Endodermal cell (in vitro differentiated cells): ENCODE measurements around the gene RABGAP1L. TPM values are rescaled to one million over a fixed set of nuclear protein-coding genes. Genes with fewer than 3 reads are reported as not detected.

Experiments used
- DNase-seq: peaks from one replicate; pipeline ENCODE4 v3.0.0-alpha.2; 2017
- H3K27ac ChIP-seq: 2 replicates; pipeline ENCODE4 v1.5.1; 2013; ENCODE audit warnings: mild to moderate bottlenecking, low read depth, low read length, moderate library complexity
- H3K27me3 ChIP-seq: 2 replicates; pipeline ENCODE4 v1.6.1; 2013; ENCODE audit warnings: mild to moderate bottlenecking, low read length, moderate library complexity; ENCODE audit not compliant: insufficient read depth, control insufficient read depth, poor library complexity, severe bottlenecking
- H3K36me3 ChIP-seq: 2 replicates; pipeline ENCODE4 v1.7.0; 2013; ENCODE audit warnings: mild to moderate bottlenecking, low read length, moderate library complexity; ENCODE audit not compliant: control insufficient read depth, insufficient read depth
- H3K4me1 ChIP-seq: one replicate; pipeline ENCODE4 v1.7.0; 2013; ENCODE audit warnings: low read length; ENCODE audit not compliant: control insufficient read depth, insufficient read depth
- H3K4me3 ChIP-seq: 2 replicates; pipeline ENCODE4 v1.5.1; 2013; ENCODE audit warnings: mild to moderate bottlenecking, low read length, moderate library complexity
- H3K9ac ChIP-seq: 2 replicates; pipeline ENCODE4 v1.6.1; 2013; ENCODE audit warnings: mild to moderate bottlenecking, low read length, moderate library complexity; ENCODE audit not compliant: poor library complexity, severe bottlenecking; ENCODE audit errors: extremely low read depth
- H3K9me3 ChIP-seq: 2 replicates; pipeline ENCODE4 v1.6.1; 2013; ENCODE audit warnings: mild to moderate bottlenecking, low read length, moderate library complexity; ENCODE audit not compliant: control insufficient read depth
- H3K27ac Mint-ChIP-seq: 2 replicates; pipeline ENCODE4 v1.8.0; 2020; ENCODE audit warnings: mixed read lengths
- H3K27me3 Mint-ChIP-seq: 2 replicates; pipeline ENCODE4 v1.8.0; 2021; ENCODE audit warnings: mild to moderate bottlenecking, mixed read lengths; ENCODE audit not compliant: insufficient read depth
- H3K36me3 Mint-ChIP-seq: 2 replicates; pipeline ENCODE4 v1.8.0; 2020; ENCODE audit warnings: low read depth, mixed read lengths
- H3K4me1 Mint-ChIP-seq: 2 replicates; pipeline ENCODE4 v1.8.0; 2020; ENCODE audit warnings: mixed read lengths
- H3K4me3 Mint-ChIP-seq: 2 replicates; pipeline ENCODE4 v1.8.0; 2020; ENCODE audit warnings: mild to moderate bottlenecking, moderate library complexity, mixed read lengths
- H3K9me3 Mint-ChIP-seq: 2 replicates; pipeline ENCODE4 v1.8.0; 2020; ENCODE audit warnings: mild to moderate bottlenecking, mixed read lengths
- WGBS, 2 experiments: methylation state at CpG; one replicate each; pipeline versions ENCODE4 v1.1.5 to v1.1.7; 2013; ENCODE audit warnings: missing lambda C conversion rate in 2 of 2, mixed read lengths in 1 of 2; ENCODE audit not compliant: insufficient coverage in 1 of 2, insufficient read length in 1 of 2; 5-methylcytosine and 5-hydroxymethylcytosine counted together
- total RNA-seq, 2 donors: library from RNA; stranded (reverse); fragmentation: NEBNext Ultra II Directional in 1 of 2; extraction: Animal tissue kit (Norgen Biotek cat#: 25700) in 1 of 2; gene quantifications; 2 replicates in 1 of 2; 3 replicates in 1 of 2; pipeline ENCODE4 v1.2.1, GENCODE V29; 2021
- TF ChIP-seq, protein P1 (sequence below): fragments of 200-600 bp; sonication (generic); conservative IDR thresholded peaks from 2 replicates; pipeline ENCODE4 v1.5.0; 2021; ENCODE audit warnings: antibody characterized with exemption, mild to moderate bottlenecking

Gene RABGAP1L
- total RNA-seq, 2 donors from 2014 or later: 32.5 to 36.9 TPM

DNA sequence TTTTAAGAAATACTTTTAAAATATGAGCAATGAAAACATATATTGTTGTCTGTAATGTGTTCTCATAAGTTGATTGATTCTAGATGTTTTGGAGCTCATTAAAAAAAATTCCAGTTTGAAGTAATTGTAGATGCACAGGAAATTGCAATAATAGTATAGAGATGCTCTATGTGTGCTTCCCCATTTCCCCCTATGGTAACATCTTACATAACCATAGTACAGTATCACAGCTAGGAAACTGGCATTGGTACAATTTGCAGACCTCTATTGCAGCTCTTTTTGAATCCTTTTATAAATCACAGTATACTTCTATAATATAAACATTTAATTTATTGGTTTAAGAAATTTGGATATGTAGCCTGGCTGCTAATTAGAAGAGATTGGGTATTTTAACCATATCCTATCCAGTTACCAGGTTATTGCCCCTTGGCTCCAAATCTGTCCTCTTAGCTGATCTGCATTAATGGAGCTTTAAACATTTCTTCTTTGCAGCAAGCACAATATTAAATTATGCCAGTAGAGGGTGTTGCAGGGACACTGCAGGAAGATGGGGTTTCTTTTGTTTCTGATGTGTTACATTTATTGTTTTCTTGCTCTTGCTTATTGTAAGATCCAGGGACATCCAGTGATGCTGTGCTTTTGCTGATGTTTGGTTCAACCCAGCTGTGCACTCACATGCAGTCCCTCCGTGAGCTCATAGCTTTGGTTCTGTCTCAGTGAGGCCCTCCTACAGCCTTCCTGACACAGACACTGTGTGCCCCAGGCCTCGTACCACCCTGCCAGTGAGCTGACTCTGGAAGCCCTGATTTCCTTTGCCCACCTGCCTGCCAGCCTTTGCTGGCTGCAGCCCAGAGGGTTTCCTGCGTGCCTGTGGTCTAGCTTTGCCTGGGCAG lies 103.3 kb downstream of the RABGAP1L start:
- H3K9ac ChIP-seq: no peak overlapping the region
- H3K27ac ChIP-seq: no peak overlapping the region
- Mint-ChIP-seq H3K36me3 (no peaks in the 10 kb centered on the region), H3K9me3 (no peaks in the 10 kb centered on the region), H3K4me1 (no peaks in the 10 kb centered on the region), H3K4me3 (no peak overlapping the region), H3K27me3 (no peaks in the 10 kb centered on the region), H3K27ac (no peak overlapping the region)
- no peaks in the 10 kb centered on the region for H3K4me1 ChIP-seq
- no peak overlapping the region for H3K4me3 ChIP-seq
- no peaks in the 10 kb centered on the region for H3K36me3 ChIP-seq
- TF ChIP-seq, protein P1, sequence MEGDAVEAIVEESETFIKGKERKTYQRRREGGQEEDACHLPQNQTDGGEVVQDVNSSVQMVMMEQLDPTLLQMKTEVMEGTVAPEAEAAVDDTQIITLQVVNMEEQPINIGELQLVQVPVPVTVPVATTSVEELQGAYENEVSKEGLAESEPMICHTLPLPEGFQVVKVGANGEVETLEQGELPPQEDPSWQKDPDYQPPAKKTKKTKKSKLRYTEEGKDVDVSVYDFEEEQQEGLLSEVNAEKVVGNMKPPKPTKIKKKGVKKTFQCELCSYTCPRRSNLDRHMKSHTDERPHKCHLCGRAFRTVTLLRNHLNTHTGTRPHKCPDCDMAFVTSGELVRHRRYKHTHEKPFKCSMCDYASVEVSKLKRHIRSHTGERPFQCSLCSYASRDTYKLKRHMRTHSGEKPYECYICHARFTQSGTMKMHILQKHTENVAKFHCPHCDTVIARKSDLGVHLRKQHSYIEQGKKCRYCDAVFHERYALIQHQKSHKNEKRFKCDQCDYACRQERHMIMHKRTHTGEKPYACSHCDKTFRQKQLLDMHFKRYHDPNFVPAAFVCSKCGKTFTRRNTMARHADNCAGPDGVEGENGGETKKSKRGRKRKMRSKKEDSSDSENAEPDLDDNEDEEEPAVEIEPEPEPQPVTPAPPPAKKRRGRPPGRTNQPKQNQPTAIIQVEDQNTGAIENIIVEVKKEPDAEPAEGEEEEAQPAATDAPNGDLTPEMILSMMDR: peak; percentile 80
- H3K27me3 ChIP-seq: no peaks in the 10 kb centered on the region
- no peaks in the 10 kb centered on the region for H3K9me3 ChIP-seq
- peak; percentile 58 for DNase-seq
- WGBS, 2 experiments: 78 to 87% methylated on average over 3 of the region's 3 CpGs

DNA sequence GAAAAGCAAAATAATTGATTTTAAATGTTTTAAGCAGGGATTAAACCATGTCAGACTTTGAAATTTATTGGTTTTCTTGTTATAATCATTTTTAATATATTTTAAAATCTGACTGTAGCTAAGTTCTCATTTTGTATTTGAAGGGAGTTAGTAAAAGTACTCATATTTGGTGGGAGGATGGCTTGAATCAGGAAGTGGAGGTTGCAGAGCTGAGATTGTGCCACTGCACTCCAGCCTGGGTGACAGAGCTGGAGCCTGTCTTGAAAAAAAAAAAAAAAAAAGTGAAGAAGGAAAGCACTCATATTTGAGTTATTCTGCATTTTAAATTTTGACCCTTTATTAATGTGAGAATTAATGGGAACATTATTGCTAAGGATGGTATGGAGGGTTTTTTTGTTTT lies 106.0 kb downstream of the RABGAP1L start:
- no peaks in the 10 kb centered on the region for H3K27me3 Mint-ChIP-seq
- TF ChIP-seq, protein P1: no peak
- H3K36me3 ChIP-seq: no peaks in the 10 kb centered on the region
- no peak overlapping the region for H3K4me3 ChIP-seq
- no peak for DNase-seq
- H3K27me3 ChIP-seq: no peaks in the 10 kb centered on the region
- H3K4me1 ChIP-seq: no peaks in the 10 kb centered on the region
- H3K27ac ChIP-seq: no peak overlapping the region
- H3K9ac ChIP-seq: no peak overlapping the region
- no peaks in the 10 kb centered on the region for H3K9me3 ChIP-seq
- H3K4me3 Mint-ChIP-seq: no peak overlapping the region
- no peak overlapping the region for H3K27ac Mint-ChIP-seq
- H3K36me3 Mint-ChIP-seq: no peaks in the 10 kb centered on the region
- no peaks in the 10 kb centered on the region for H3K4me1 Mint-ChIP-seq
- no peaks in the 10 kb centered on the region for H3K9me3 Mint-ChIP-seq

DNA sequence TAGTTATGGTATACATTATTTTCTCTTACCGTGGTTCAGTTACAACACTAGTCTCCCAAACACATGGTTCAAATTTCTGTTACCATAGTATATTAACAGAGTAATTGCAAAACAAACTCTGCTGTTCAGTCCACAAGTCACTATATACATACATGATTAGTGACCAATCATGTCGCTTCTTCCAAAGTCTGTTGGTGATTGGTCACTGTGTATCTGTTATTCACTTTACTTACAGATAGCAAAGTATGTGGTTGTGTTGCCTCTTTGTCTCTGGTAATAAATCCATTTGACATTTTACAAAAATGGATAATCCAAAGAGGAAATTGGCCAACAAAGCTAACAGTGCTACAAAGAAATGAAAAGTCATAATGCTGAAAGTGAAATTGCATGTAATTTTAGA lies 107.2 kb downstream of the RABGAP1L start:
- no peak for DNase-seq
- Mint-ChIP-seq H3K4me1 (no peaks in the 10 kb centered on the region), H3K27me3 (no peaks in the 10 kb centered on the region), H3K36me3 (no peaks in the 10 kb centered on the region), H3K9me3 (no peaks in the 10 kb centered on the region), H3K27ac (no peak overlapping the region), H3K4me3 (no peak overlapping the region)
- 90% methylated on average over 2 of the region's 2 CpGs; no CpG with 5 or more reads in 1 of the 2 experiments for WGBS, 2 experiments
- TF ChIP-seq, protein P1: no peak
- Histone ChIP-seq H3K36me3 (no peaks in the 10 kb centered on the region), H3K4me3 (no peak overlapping the region), H3K9me3 (no peaks in the 10 kb centered on the region), H3K27ac (no peak overlapping the region), H3K4me1 (no peaks in the 10 kb centered on the region), H3K9ac (no peak overlapping the region), H3K27me3 (no peaks in the 10 kb centered on the region)
